ENCODE data around the gene WDR59.
"Not testable (repeated sequence)": the region's sequence is repeated elsewhere in the genome, so short reads cannot be mapped to it uniquely, and the experiment has no call there.

Gene WDR59

GRCh38 chr16:74989864-74990263 lies 4.9 kb upstream of the WDR59 start:
- not testable (repeated sequence) for H3K79me2 ChIP-seq (ENCODE audit: control insufficient read depth, insufficient read depth, low read length, poor library complexity); H3K4me1 ChIP-seq (ENCODE audit: control insufficient read depth in 1 of 2, insufficient read depth in 2 of 2, low read length in 2 of 2); H3K4me3 ChIP-seq (ENCODE audit: low read depth, low read length); H2BK120ac ChIP-seq (ENCODE audit: insufficient read depth, low read length, poor library complexity); H3K79me1 ChIP-seq (ENCODE audit: low read length); H2AK5ac ChIP-seq (ENCODE audit: low read length); H3K36me3 ChIP-seq (ENCODE audit: control insufficient read depth in 1 of 2, insufficient read depth in 2 of 2, low read length in 2 of 2); H3K4ac ChIP-seq (ENCODE audit: low read depth, low read length); H3K9ac ChIP-seq (ENCODE audit: low read length); H2AFZ ChIP-seq (ENCODE audit: insufficient read depth, low read length, poor library complexity); H3K9me3 ChIP-seq (ENCODE audit: insufficient read depth, low read depth, low read length); H3K27me3 ChIP-seq (ENCODE audit: insufficient read depth, low read length); H2BK5ac ChIP-seq (ENCODE audit: low read depth, low read length, poor library complexity); H4K12ac ChIP-seq (ENCODE audit: low read depth, low read length); H3K23ac ChIP-seq (ENCODE audit: low read length); H4K8ac ChIP-seq (ENCODE audit: low read depth, low read length); H3K4me2 ChIP-seq (ENCODE audit: low read length); H4K91ac ChIP-seq (ENCODE audit: low read depth, low read length); H2BK12ac ChIP-seq (ENCODE audit: low read length); H3K14ac ChIP-seq (ENCODE audit: low read length); H3K27ac ChIP-seq (ENCODE audit: low read depth, low read length); DNase-seq; H3K18ac ChIP-seq (ENCODE audit: low read length)
- WGBS (ENCODE audit: extremely low coverage, insufficient coverage, insufficient read length), result no CpG with 5 or more reads among the region's 3 CpGs

- Histone ChIP-seq H3K4me1 (ENCODE audit: control insufficient read depth in 1 of 2, insufficient read depth in 2 of 2, low read length in 2 of 2) (peaks cover 2 to 4% of the 10 kb centered on the region in 2 experiments), H2AFZ (ENCODE audit: insufficient read depth, low read length, poor library complexity) (no peak overlapping the region), H2AK5ac (ENCODE audit: low read length) (no peak overlapping the region), H3K9me3 (ENCODE audit: insufficient read depth, low read depth, low read length) (peaks cover 3% of the 10 kb centered on the region), H3K9ac (ENCODE audit: low read length) (no peak overlapping the region), H4K12ac (ENCODE audit: low read depth, low read length) (no peak overlapping the region), H4K8ac (ENCODE audit: low read depth, low read length) (no peak overlapping the region), H3K79me1 (ENCODE audit: low read length) (peaks cover 6% of the 10 kb centered on the region), H4K91ac (ENCODE audit: low read depth, low read length) (no peak overlapping the region), H3K4me2 (ENCODE audit: low read length) (no peak overlapping the region), H3K4me3 (ENCODE audit: low read depth, low read length) (no peak overlapping the region), H3K27ac (ENCODE audit: low read depth, low read length) (no peak overlapping the region), H3K14ac (ENCODE audit: low read length) (no peak overlapping the region), H2BK5ac (ENCODE audit: low read depth, low read length, poor library complexity) (no peak overlapping the region), H3K4ac (ENCODE audit: low read depth, low read length) (no peak overlapping the region), H2BK12ac (ENCODE audit: low read length) (no peak overlapping the region), H3K18ac (ENCODE audit: low read length) (no peak overlapping the region), H2BK120ac (ENCODE audit: insufficient read depth, low read length, poor library complexity) (no peak overlapping the region), H3K79me2 (ENCODE audit: control insufficient read depth, insufficient read depth, low read length, poor library complexity) (peaks cover 6% of the 10 kb centered on the region), H3K23ac (ENCODE audit: low read length) (no peak overlapping the region), H3K27me3 (ENCODE audit: insufficient read depth, low read length) (no peaks in the 10 kb centered on the region), H3K36me3 (ENCODE audit: control insufficient read depth in 1 of 2, insufficient read depth in 2 of 2, low read length in 2 of 2) (peaks cover 2 to 3% of the 10 kb centered on the region in 2 experiments)
- DNase-seq, result peak; percentile 85 to 95
- no CpG with 5 or more reads among the region's 8 CpGs for WGBS (ENCODE audit: extremely low coverage, insufficient coverage, insufficient read length)
These were observed 2.2 kb upstream of the WDR59 start for GRCh38 chr16:74987027-74987681.

- no peak for DNase-seq
- H2BK12ac ChIP-seq (ENCODE audit: low read length), result no peak overlapping the region
- peak overlapping the region; percentile 83 for H3K9ac ChIP-seq (ENCODE audit: low read length)
- peak overlapping the region; percentile 45 for H4K12ac ChIP-seq (ENCODE audit: low read depth, low read length)
- no peak overlapping the region for H3K27ac ChIP-seq (ENCODE audit: low read depth, low read length)
- H3K4me1 ChIP-seq (ENCODE audit: control insufficient read depth in 1 of 2, insufficient read depth in 2 of 2, low read length in 2 of 2), result peaks cover 2 to 4% of the 10 kb centered on the region in 2 experiments
- H3K18ac ChIP-seq (ENCODE audit: low read length), result peak overlapping the region; percentile 27
- no CpG with 5 or more reads among the region's 13 CpGs for WGBS (ENCODE audit: extremely low coverage, insufficient coverage, insufficient read length)
- H4K91ac ChIP-seq (ENCODE audit: low read depth, low read length), result no peak overlapping the region
- peaks cover 6% of the 10 kb centered on the region for H3K79me2 ChIP-seq (ENCODE audit: control insufficient read depth, insufficient read depth, low read length, poor library complexity)
- peaks cover 3% of the 10 kb centered on the region for H3K9me3 ChIP-seq (ENCODE audit: insufficient read depth, low read depth, low read length)
- peaks cover 2 to 3% of the 10 kb centered on the region in 2 experiments for H3K36me3 ChIP-seq (ENCODE audit: control insufficient read depth in 1 of 2, insufficient read depth in 2 of 2, low read length in 2 of 2)
- H3K4ac ChIP-seq (ENCODE audit: low read depth, low read length), result peak overlapping the region; percentile 96
- peaks cover 6% of the 10 kb centered on the region for H3K79me1 ChIP-seq (ENCODE audit: low read length)
- H3K23ac ChIP-seq (ENCODE audit: low read length), result no peak overlapping the region
- H3K4me2 ChIP-seq (ENCODE audit: low read length), result peak overlapping the region; percentile 98
- H2BK120ac ChIP-seq (ENCODE audit: insufficient read depth, low read length, poor library complexity), result no peak overlapping the region
- H3K14ac ChIP-seq (ENCODE audit: low read length), result peak overlapping the region; percentile 86
- peak overlapping the region; percentile 80 for H4K8ac ChIP-seq (ENCODE audit: low read depth, low read length)
- peak overlapping the region; percentile 96 for H3K4me3 ChIP-seq (ENCODE audit: low read depth, low read length)
- peak overlapping the region; percentile 58 for H2AFZ ChIP-seq (ENCODE audit: insufficient read depth, low read length, poor library complexity)
- H2BK5ac ChIP-seq (ENCODE audit: low read depth, low read length, poor library complexity), result no peak overlapping the region
- H3K27me3 ChIP-seq (ENCODE audit: insufficient read depth, low read length), result no peaks in the 10 kb centered on the region
- H2AK5ac ChIP-seq (ENCODE audit: low read length), result peak overlapping the region; percentile 14
These were observed 762 bp downstream of the WDR59 start for GRCh38 chr16:74984194-74984528.

- Histone ChIP-seq H3K4me2 (ENCODE audit: low read length) (no peak overlapping the region), H2BK12ac (ENCODE audit: low read length) (no peak overlapping the region), H3K79me2 (ENCODE audit: control insufficient read depth, insufficient read depth, low read length, poor library complexity) (peaks cover 6% of the 10 kb centered on the region)
These were observed 2.7 kb downstream of the WDR59 start for GRCh38 chr16:74982256-74982655.

More at GRCh38 chr16:74982256-74982655, 2.7 kb downstream of the WDR59 start:
- Histone ChIP-seq H3K4me3 (ENCODE audit: low read depth, low read length) (no peak overlapping the region), H3K14ac (ENCODE audit: low read length) (no peak overlapping the region), H3K79me1 (ENCODE audit: low read length) (peaks cover 6% of the 10 kb centered on the region), H2BK120ac (ENCODE audit: insufficient read depth, low read length, poor library complexity) (no peak overlapping the region), H3K9me3 (ENCODE audit: insufficient read depth, low read depth, low read length) (peaks cover 3% of the 10 kb centered on the region), H2AFZ (ENCODE audit: insufficient read depth, low read length, poor library complexity) (no peak overlapping the region), H3K4ac (ENCODE audit: low read depth, low read length) (no peak overlapping the region), H4K91ac (ENCODE audit: low read depth, low read length) (no peak overlapping the region), H3K18ac (ENCODE audit: low read length) (no peak overlapping the region), H3K4me1 (ENCODE audit: control insufficient read depth in 1 of 2, insufficient read depth in 2 of 2, low read length in 2 of 2) (peaks cover 2 to 4% of the 10 kb centered on the region in 2 experiments), H3K36me3 (ENCODE audit: control insufficient read depth in 1 of 2, insufficient read depth in 2 of 2, low read length in 2 of 2) (peaks cover 3 to 6% of the 10 kb centered on the region in 2 experiments), H4K8ac (ENCODE audit: low read depth, low read length) (no peak overlapping the region), H4K12ac (ENCODE audit: low read depth, low read length) (no peak overlapping the region), H2BK5ac (ENCODE audit: low read depth, low read length, poor library complexity) (no peak overlapping the region), H3K23ac (ENCODE audit: low read length) (no peak overlapping the region), H3K9ac (ENCODE audit: low read length) (no peak overlapping the region), H3K27me3 (ENCODE audit: insufficient read depth, low read length) (no peaks in the 10 kb centered on the region), H2AK5ac (ENCODE audit: low read length) (no peak overlapping the region), H3K27ac (ENCODE audit: low read depth, low read length) (no peak overlapping the region)
- DNase-seq, result no peak
- WGBS (ENCODE audit: extremely low coverage, insufficient coverage, insufficient read length), result no CpG with 5 or more reads among the region's 1 CpG

Measured in trophoblast cell (in vitro differentiated cells and primary cell).